Neutrophil (primary cell): Measurements from ENCODE around the gene ARFGAP3.

Experiments
- H3K27ac ChIP-seq: fragments of 200-600 bp; sonication (generic); 2 replicates; pipeline ENCODE4 v1.5.1; 2016; ENCODE audit warnings: mild to moderate bottlenecking, moderate library complexity
- H3K27me3 ChIP-seq: fragments of 200-600 bp; sonication (generic); 2 replicates; pipeline ENCODE4 v1.6.0; 2016; ENCODE audit warnings: mild to moderate bottlenecking
- H3K36me3 ChIP-seq: fragments of 200-600 bp; sonication (generic); 2 replicates; pipeline ENCODE4 v1.5.1; 2017
- H3K4me1 ChIP-seq, 2 experiments: fragments of 200-600 bp in 1 of 2; sonication (generic) in 1 of 2; 1 replicate in 1 of 2; 2 replicates in 1 of 2; pipeline versions ENCODE4 v1.5.1 to v1.6.1; 2013 to 2016; ENCODE audit warnings: low read depth in 1 of 2, low read length in 1 of 2, mild to moderate bottlenecking in 1 of 2, moderate library complexity in 1 of 2; ENCODE audit not compliant: control insufficient read depth in 1 of 2, insufficient read depth in 1 of 2
- H3K4me3 ChIP-seq, 2 experiments: fragments of 200-600 bp in 1 of 2; sonication (generic) in 1 of 2; 1 replicate in 1 of 2; 2 replicates in 1 of 2; pipeline ENCODE4 v1.5.1; 2013 to 2016; ENCODE audit warnings: low read depth in 1 of 2, low read length in 1 of 2, mild to moderate bottlenecking in 1 of 2, moderate library complexity in 1 of 2
- H3K9me3 ChIP-seq: fragments of 200-600 bp; sonication (generic); 2 replicates; pipeline ENCODE4 v1.5.1; 2016
- CTCF ChIP-seq: fragments of 200-600 bp; sonication (generic); IDR thresholded peaks from 2 replicates; pipeline ENCODE4 v1.5.1; 2016; ENCODE audit warnings: antibody characterized with exemption

ARFGAP3 gene

GRCh38 chr22:42805016-42805997, 51.8 kb downstream of the ARFGAP3 start:
- Histone ChIP-seq H3K4me1 (peaks cover 80 to 87% of the 10 kb centered on the region in 2 experiments), H3K36me3 (peaks cover 33% of the 10 kb centered on the region), H3K9me3 (no peaks in the 10 kb centered on the region), H3K27ac (peak overlapping the region; percentile 83), H3K4me3 (no peak overlapping the region), H3K27me3 (no peaks in the 10 kb centered on the region)
- no peak for TF ChIP-seq CTCF

GRCh38 chr22:42803389-42803788, 53.7 kb downstream of the ARFGAP3 start:
- peak overlapping the region; percentile 19 to 20 for H3K4me3 ChIP-seq
- no peaks in the 10 kb centered on the region for H3K27me3 ChIP-seq
- H3K36me3 ChIP-seq = peaks cover 40% of the 10 kb centered on the region
- TF ChIP-seq CTCF = no peak
- H3K27ac ChIP-seq = peak overlapping the region; percentile 74
- H3K4me1 ChIP-seq = peaks cover 66 to 74% of the 10 kb centered on the region in 2 experiments
- H3K9me3 ChIP-seq = no peaks in the 10 kb centered on the region

GRCh38 chr22:42801252-42802080, 55.6 kb downstream of the ARFGAP3 start:
- Histone ChIP-seq H3K27me3 (no peaks in the 10 kb centered on the region), H3K4me3 (no peak overlapping the region), H3K27ac (no peak overlapping the region), H3K4me1 (peaks cover 61 to 73% of the 10 kb centered on the region in 2 experiments), H3K36me3 (peaks cover 41% of the 10 kb centered on the region), H3K9me3 (no peaks in the 10 kb centered on the region)
- TF ChIP-seq CTCF = no peak

GRCh38 chr22:42800451-42801251, 56.4 kb downstream of the ARFGAP3 start:
- H3K27ac ChIP-seq = no peak overlapping the region
- H3K27me3 ChIP-seq = no peaks in the 10 kb centered on the region
- TF ChIP-seq CTCF = no peak
- H3K4me3 ChIP-seq = no peak overlapping the region
- H3K4me1 ChIP-seq = peaks cover 60 to 72% of the 10 kb centered on the region in 2 experiments
- H3K36me3 ChIP-seq = peaks cover 33% of the 10 kb centered on the region
- H3K9me3 ChIP-seq = no peaks in the 10 kb centered on the region
